ENCODE measurements around the gene SPRY1.

Gene SPRY1

GRCh38 chr4:123449362-123449761, 52.8 kb downstream of the SPRY1 start:
- Histone ChIP-seq H3K4me1 (ENCODE audit: low read length) (peaks cover 20% of the 10 kb centered on the region), H3K9me2 (replicated peaks; ENCODE audit: insufficient read depth, low read length) (no peaks in the 10 kb centered on the region), H3F3A (ENCODE audit: insufficient read depth, low read length) (peaks cover 5% of the 10 kb centered on the region; the same call in 1 of the 2 replicates), H3K4me3 (ENCODE audit: low read length) (no peak overlapping the region), H3K36me3 (replicated peaks; ENCODE audit: insufficient read depth, low read length) (no peaks in the 10 kb centered on the region), H3K9ac (ENCODE audit: low read length) (no peak overlapping the region), H3K4me2 (ENCODE audit: low read depth, low read length) (peak overlapping the region; percentile 18; the same call in 1 of the 2 replicates), H2AFZ (ENCODE audit: low read length) (no peak overlapping the region), H3K27ac (ENCODE audit: low read length) (no peak overlapping the region), H3K79me2 (ENCODE audit: low read length) (no peaks in the 10 kb centered on the region), H3K27me3 (replicated peaks; ENCODE audit: insufficient read depth, low read length) (peaks cover 7% of the 10 kb centered on the region; the same call in 1 of the 2 replicates), H4K20me1 (ENCODE audit: insufficient read depth, low read length) (no peaks in the 10 kb centered on the region), H3K9me3 (replicated peaks; ENCODE audit: insufficient read depth, low read length) (no peaks in the 10 kb centered on the region)
- TF ChIP-seq CTCF (IDR thresholded peaks at IDR 0.05; ENCODE audit: low read length) = no peak
- no peak for TF ChIP-seq EZH2phosphoT487 (IDR thresholded peaks at IDR 0.05; ENCODE audit: low read length)
- no peak for TF ChIP-seq EZH2 (optimal IDR thresholded peaks at IDR 0.05; ENCODE audit: low read depth, low read length)
- DNase-seq = no peak

- no peak overlapping the region for H3K27ac ChIP-seq (ENCODE audit: low read length)
- H2AFZ ChIP-seq (ENCODE audit: low read length) = no peak overlapping the region
- no peaks in the 10 kb centered on the region for H4K20me1 ChIP-seq (ENCODE audit: insufficient read depth, low read length)
- peak overlapping the region; percentile 29; the same call in 1 of the 2 replicates for H3K4me2 ChIP-seq (ENCODE audit: low read depth, low read length)
- no peaks in the 10 kb centered on the region for H3K9me3 ChIP-seq (replicated peaks; ENCODE audit: insufficient read depth, low read length)
- no peak for TF ChIP-seq CTCF (IDR thresholded peaks at IDR 0.05; ENCODE audit: low read length)
- TF ChIP-seq EZH2 (optimal IDR thresholded peaks at IDR 0.05; ENCODE audit: low read depth, low read length) = no peak
- TF ChIP-seq EZH2phosphoT487 (IDR thresholded peaks at IDR 0.05; ENCODE audit: low read length) = no peak
- H3F3A ChIP-seq (ENCODE audit: insufficient read depth, low read length) = peaks cover 5% of the 10 kb centered on the region; the same call in 1 of the 2 replicates
- H3K79me2 ChIP-seq (ENCODE audit: low read length) = no peaks in the 10 kb centered on the region
- H3K27me3 ChIP-seq (replicated peaks; ENCODE audit: insufficient read depth, low read length) = peaks cover 7% of the 10 kb centered on the region; the same call in 1 of the 2 replicates
- H3K9ac ChIP-seq (ENCODE audit: low read length) = no peak overlapping the region
- H3K36me3 ChIP-seq (replicated peaks; ENCODE audit: insufficient read depth, low read length) = no peaks in the 10 kb centered on the region
- DNase-seq = peak; percentile 77
- peaks cover 20% of the 10 kb centered on the region for H3K4me1 ChIP-seq (ENCODE audit: low read length)
- H3K9me2 ChIP-seq (replicated peaks; ENCODE audit: insufficient read depth, low read length) = no peaks in the 10 kb centered on the region
- no peak overlapping the region for H3K4me3 ChIP-seq (ENCODE audit: low read length)
Observed at GRCh38 chr4:123449780-123450179, 53.2 kb downstream of the SPRY1 start.

GRCh38 chr4:123450393-123450792, 53.8 kb downstream of the SPRY1 start:
- Histone ChIP-seq H3K9me2 (replicated peaks; ENCODE audit: insufficient read depth, low read length) (no peaks in the 10 kb centered on the region), H3K9ac (ENCODE audit: low read length) (no peak overlapping the region), H3K4me1 (ENCODE audit: low read length) (peaks cover 20% of the 10 kb centered on the region), H4K20me1 (ENCODE audit: insufficient read depth, low read length) (no peaks in the 10 kb centered on the region), H3K79me2 (ENCODE audit: low read length) (no peaks in the 10 kb centered on the region), H3K36me3 (replicated peaks; ENCODE audit: insufficient read depth, low read length) (no peaks in the 10 kb centered on the region), H3K9me3 (replicated peaks; ENCODE audit: insufficient read depth, low read length) (no peaks in the 10 kb centered on the region), H3F3A (ENCODE audit: insufficient read depth, low read length) (peaks cover 5% of the 10 kb centered on the region; the same call in 1 of the 2 replicates), H3K4me2 (ENCODE audit: low read depth, low read length) (no peak overlapping the region), H2AFZ (ENCODE audit: low read length) (no peak overlapping the region), H3K4me3 (ENCODE audit: low read length) (no peak overlapping the region), H3K27me3 (replicated peaks; ENCODE audit: insufficient read depth, low read length) (peaks cover 7% of the 10 kb centered on the region; the same call in 1 of the 2 replicates), H3K27ac (ENCODE audit: low read length) (no peak overlapping the region)
- no peak for TF ChIP-seq CTCF (IDR thresholded peaks at IDR 0.05; ENCODE audit: low read length)
- DNase-seq = no peak

Data from MM.1S (cell line).